Gastrocnemius medialis (tissue), 4 donors: Measurements from ENCODE around the gene PYDC1.

Experiments used
- CTCF ChIP-seq, 5 experiments: fragments of 450-650 bp in 3 of 5; fragments of 200-600 bp in 2 of 5; sonication (generic) in 2 of 5; IDR thresholded peaks in 4 of 5; conservative IDR thresholded peaks in 1 of 5; 1 replicate in 4 of 5; 2 replicates in 1 of 5; pipeline ENCODE4 v1.5.1; 2016 to 2019; ENCODE audit warnings: antibody characterized with exemption in 5 of 5, mild to moderate bottlenecking in 3 of 5, moderate library complexity in 3 of 5
- POLR2A ChIP-seq, 2 donors: fragments of 450-650 bp; IDR thresholded peaks; one replicate each; pipeline ENCODE4 v1.6.1; 2017; ENCODE audit warnings: antibody characterized with exemption in 2 of 2, mild to moderate bottlenecking in 2 of 2, moderate library complexity in 2 of 2

- TF ChIP-seq CTCF (IDR thresholded peaks at IDR 0.05 in 4 of 5, conservative IDR thresholded peaks at IDR 0.05 in 1 of 5) (no peak), POLR2A (IDR thresholded peaks at IDR 0.05) (no peak)
Observed at GRCh38 chr16:31243734-31244670, 27.1 kb upstream of the PYDC1 start.
